SH-SY5Y (cell line): ENCODE data around the gene DNAH1.

ENCODE experiments used
- GATA2 ChIP-seq: IDR thresholded peaks from 2 replicates; pipeline ENCODE4 v1.6.1; 2011; ENCODE audit warnings: mild to moderate bottlenecking, low read depth, low read length
- GATA3 ChIP-seq: IDR thresholded peaks from 2 replicates; pipeline ENCODE4 v1.6.1; 2011; ENCODE audit warnings: low read depth, mild to moderate bottlenecking, low read length, moderate library complexity

DNA sequence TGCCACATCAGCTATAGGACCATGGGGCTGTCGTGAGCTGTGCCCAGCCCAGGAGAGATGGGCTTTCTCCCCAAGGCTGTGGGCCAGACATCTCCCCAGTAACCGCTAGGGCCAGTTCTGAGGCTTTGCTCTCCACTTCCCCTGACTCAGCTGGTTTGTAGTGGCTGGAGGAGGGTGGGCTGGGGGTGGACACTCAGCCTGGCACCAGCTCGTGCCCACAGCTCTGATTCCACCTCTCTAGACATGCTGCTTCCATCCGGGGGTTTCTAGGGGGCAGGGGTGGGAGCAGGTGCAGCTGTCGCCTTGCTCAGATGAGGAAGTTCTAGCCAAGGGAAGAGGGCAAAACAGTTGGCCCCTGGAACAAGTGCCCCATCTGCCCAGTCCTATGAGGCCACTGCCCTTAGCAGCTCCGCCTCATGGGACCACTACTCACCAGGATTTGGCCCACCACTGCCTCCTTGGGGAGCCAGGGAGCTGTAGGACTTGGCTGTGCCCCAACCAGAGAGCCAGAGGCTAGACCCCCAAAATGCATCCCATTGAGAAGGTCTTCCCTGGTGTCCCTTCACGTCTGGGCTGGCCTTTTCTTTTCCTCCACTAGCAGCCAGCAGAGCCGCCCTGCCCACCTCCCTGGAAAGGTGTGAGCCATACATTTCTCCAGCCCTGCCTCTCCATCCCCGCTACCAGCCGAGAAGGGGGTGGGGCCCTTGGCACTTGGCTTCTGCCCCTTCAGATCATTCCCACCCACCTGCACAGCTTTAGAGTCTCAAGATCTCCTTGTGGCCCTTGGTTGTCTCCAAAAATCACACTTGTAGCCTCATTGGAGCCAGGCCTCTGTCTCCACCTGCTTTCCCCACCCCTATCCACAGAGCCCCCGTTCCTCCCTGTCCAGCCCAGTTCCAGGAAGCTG lies 18.6 kb upstream of the DNAH1 start:
- no peak for TF ChIP-seq GATA2
- TF ChIP-seq GATA3 = no peak
